Measurements from ENCODE around the gene LIN9.
"Not testable (repeated sequence)": the region's sequence is repeated elsewhere in the genome, so short reads cannot be mapped to it uniquely, and the experiment has no call there.

The LIN9 gene

GRCh38 chr1:226268421-226269124 is 40.4 kb downstream of the LIN9 start:
- ATAC-seq (no peak), DNase-seq (no peak)
- Mint-ChIP-seq H3K4me3 (no peak overlapping the region), H3K4me1 (no peaks in the 10 kb centered on the region), H3K27ac (no peak overlapping the region), H3K27me3 (no peaks in the 10 kb centered on the region), H3K9me3 (no peaks in the 10 kb centered on the region)

- H3K4me3 Mint-ChIP-seq: no peak overlapping the region
- no peaks in the 10 kb centered on the region for H3K27me3 Mint-ChIP-seq
- DNase-seq (no peak), ATAC-seq (no peak)
- H3K9me3 Mint-ChIP-seq: peaks cover 11 to 13% of the 10 kb centered on the region in 2 donors
- no peak overlapping the region for H3K27ac Mint-ChIP-seq
- no peaks in the 10 kb centered on the region for H3K4me1 Mint-ChIP-seq
Measured at GRCh38 chr1:226261818-226262217, 47.1 kb downstream of the LIN9 start.

- H3K9me3 Mint-ChIP-seq: no peaks in the 10 kb centered on the region
- DNase-seq: no peak
- no peak overlapping the region for H3K27ac Mint-ChIP-seq
- no peaks in the 10 kb centered on the region for H3K27me3 Mint-ChIP-seq
- no peak for ATAC-seq
- no peaks in the 10 kb centered on the region for H3K4me1 Mint-ChIP-seq
- H3K4me3 Mint-ChIP-seq: no peak overlapping the region
Measured at GRCh38 chr1:226255380-226255779, 53.6 kb downstream of the LIN9 start.

GRCh38 chr1:226253933-226254332 is 55.0 kb downstream of the LIN9 start:
- Mint-ChIP-seq H3K9me3 (no peaks in the 10 kb centered on the region), H3K4me3 (no peak overlapping the region), H3K4me1 (no peaks in the 10 kb centered on the region), H3K27me3 (no peaks in the 10 kb centered on the region), H3K27ac (no peak overlapping the region)
- DNase-seq (no peak), ATAC-seq (no peak)

GRCh38 chr1:226252841-226253240 is 56.1 kb downstream of the LIN9 start:
- H3K27me3 Mint-ChIP-seq, ATAC-seq, H3K4me1 Mint-ChIP-seq, H3K9me3 Mint-ChIP-seq, H3K4me3 Mint-ChIP-seq, H3K27ac Mint-ChIP-seq, DNase-seq: not testable (repeated sequence)

- Mint-ChIP-seq H3K4me3 (no peak overlapping the region), H3K4me1 (no peaks in the 10 kb centered on the region), H3K27me3 (no peaks in the 10 kb centered on the region), H3K27ac (no peak overlapping the region), H3K9me3 (no peaks in the 10 kb centered on the region)
- no peak for ATAC-seq
- no peak for DNase-seq
Measured at GRCh38 chr1:226250511-226250910, 58.5 kb downstream of the LIN9 start.

GRCh38 chr1:226248796-226249195 is 60.2 kb downstream of the LIN9 start:
- DNase-seq (no peak), ATAC-seq (no peak)
- Mint-ChIP-seq H3K4me3 (no peak overlapping the region), H3K9me3 (no peaks in the 10 kb centered on the region), H3K4me1 (no peaks in the 10 kb centered on the region), H3K27me3 (no peaks in the 10 kb centered on the region), H3K27ac (no peak overlapping the region)

GRCh38 chr1:226248091-226248490 is 60.9 kb downstream of the LIN9 start:
- ATAC-seq (no peak), DNase-seq (no peak)
- Mint-ChIP-seq H3K4me3 (no peak overlapping the region), H3K9me3 (no peaks in the 10 kb centered on the region), H3K27ac (no peak overlapping the region), H3K4me1 (no peaks in the 10 kb centered on the region), H3K27me3 (no peaks in the 10 kb centered on the region)

GRCh38 chr1:226239421-226239820 is 69.5 kb downstream of the LIN9 start:
- Mint-ChIP-seq H3K27ac (no peak overlapping the region), H3K4me3 (no peak overlapping the region), H3K4me1 (no peaks in the 10 kb centered on the region), H3K27me3 (no peaks in the 10 kb centered on the region), H3K9me3 (no peaks in the 10 kb centered on the region)
- DNase-seq: no peak
- ATAC-seq: no peak

GRCh38 chr1:226236826-226237225 is 72.1 kb downstream of the LIN9 start:
- Mint-ChIP-seq H3K9me3 (no peaks in the 10 kb centered on the region), H3K27ac (no peak overlapping the region), H3K4me3 (no peak overlapping the region), H3K4me1 (no peaks in the 10 kb centered on the region), H3K27me3 (no peaks in the 10 kb centered on the region)
- ATAC-seq: no peak
- no peak for DNase-seq

- Mint-ChIP-seq H3K27ac (no peak overlapping the region), H3K27me3 (no peaks in the 10 kb centered on the region), H3K4me1 (no peaks in the 10 kb centered on the region), H3K9me3 (no peaks in the 10 kb centered on the region), H3K4me3 (no peak overlapping the region)
- ATAC-seq (no peak), DNase-seq (no peak)
Measured at GRCh38 chr1:226233806-226234205, 75.2 kb downstream of the LIN9 start.

GRCh38 chr1:226233293-226233692 is 75.7 kb downstream of the LIN9 start:
- Mint-ChIP-seq H3K9me3 (no peaks in the 10 kb centered on the region), H3K27ac (no peak overlapping the region), H3K27me3 (no peaks in the 10 kb centered on the region), H3K4me1 (no peaks in the 10 kb centered on the region), H3K4me3 (no peak overlapping the region)
- ATAC-seq (no peak), DNase-seq (no peak)

GRCh38 chr1:226226601-226227000 is 82.4 kb downstream of the LIN9 start:
- Mint-ChIP-seq H3K4me3 (no peak overlapping the region), H3K9me3 (no peaks in the 10 kb centered on the region), H3K4me1 (peaks cover 16% of the 10 kb centered on the region), H3K27ac (no peak overlapping the region), H3K27me3 (peaks cover 39% of the 10 kb centered on the region)
- DNase-seq (no peak), ATAC-seq (no peak)

GRCh38 chr1:226223786-226224244 is 85.1 kb downstream of the LIN9 start:
- H3K4me3 Mint-ChIP-seq: peak overlapping the region; percentile 89 to 91
- no peak overlapping the region for H3K27ac Mint-ChIP-seq
- H3K9me3 Mint-ChIP-seq: no peaks in the 10 kb centered on the region
- H3K27me3 Mint-ChIP-seq: peaks cover 48% of the 10 kb centered on the region
- peaks cover 16% of the 10 kb centered on the region for H3K4me1 Mint-ChIP-seq
- DNase-seq (peak; percentile 38 to 57), ATAC-seq (peak; percentile 79)

- H3K27ac Mint-ChIP-seq: no peak within 1 kb of the TSS
- peak within 1 kb of the TSS; percentile 89 to 91 for H3K4me3 Mint-ChIP-seq
- ATAC-seq (peak; percentile 76), DNase-seq (no peak)
- H3K9me3 Mint-ChIP-seq: no peaks in the 10 kb centered on the region
- H3K4me1 Mint-ChIP-seq: peaks cover 16% of the 10 kb centered on the region
- H3K27me3 Mint-ChIP-seq: peaks cover 48% of the 10 kb centered on the region
Measured at GRCh38 chr1:226223157-226223785, 85.7 kb downstream of the LIN9 start, which contains the start of gene MIXL1. Gene MIXL1, plus strand, starts transcription at chr1:226223664. Its CDS starts 18 bp downstream, at chr1:226223682.

GRCh38 chr1:226222686-226223085 is 86.3 kb downstream of the LIN9 start:
- H3K27me3 Mint-ChIP-seq: peaks cover 48% of the 10 kb centered on the region
- peak overlapping the region; percentile 47 to 48 for H3K4me3 Mint-ChIP-seq
- no peak overlapping the region for H3K27ac Mint-ChIP-seq
- DNase-seq (no peak), ATAC-seq (no peak)
- no peaks in the 10 kb centered on the region for H3K9me3 Mint-ChIP-seq
- peaks cover 16% of the 10 kb centered on the region for H3K4me1 Mint-ChIP-seq
